Smooth muscle cell (in vitro differentiated cells): ENCODE results near the gene CTNNA3. TPM values are rescaled to one million over a fixed set of nuclear protein-coding genes. Genes with fewer than 3 reads are reported as not detected.

Source experiments
- DNase-seq: peaks from one replicate; lab custom pipeline; 2025; ENCODE audit not compliant: unreplicated experiment; lab: John Stamatoyannopoulos, UW
- H2AFZ ChIP-seq: fragments of 200-600 bp; sonication (generic); 2 replicates; pipeline ENCODE4 v1.6.0; 2016; ENCODE audit warnings: antibody characterized with exemption, low read depth, mild to moderate bottlenecking
- H3F3A ChIP-seq: fragments of 200-600 bp; sonication (generic); 2 replicates; pipeline ENCODE4 v1.6.0; 2017; ENCODE audit warnings: antibody characterized with exemption, low read depth
- H3K27ac ChIP-seq: fragments of 200-600 bp; sonication (generic); 2 replicates; pipeline ENCODE4 v1.5.1; 2016; ENCODE audit warnings: low read depth, mild to moderate bottlenecking
- H3K27me3 ChIP-seq: fragments of 200-600 bp; sonication (generic); 2 replicates; pipeline ENCODE4 v1.6.1; 2016; ENCODE audit warnings: low read depth, mild to moderate bottlenecking
- H3K36me3 ChIP-seq: fragments of 200-600 bp; sonication (generic); 2 replicates; pipeline ENCODE4 v1.5.1; 2016; ENCODE audit warnings: low read depth
- H3K4me1 ChIP-seq: fragments of 200-600 bp; sonication (generic); 2 replicates; pipeline ENCODE4 v1.5.1; 2016; ENCODE audit warnings: low read depth
- H3K4me2 ChIP-seq: fragments of 200-600 bp; sonication (generic); 2 replicates; pipeline ENCODE4 v1.6.0; 2016; ENCODE audit warnings: mild to moderate bottlenecking
- H3K4me3 ChIP-seq: fragments of 200-600 bp; sonication (generic); 2 replicates; pipeline ENCODE4 v1.5.1; 2016; ENCODE audit warnings: mild to moderate bottlenecking
- H3K79me2 ChIP-seq: fragments of 200-600 bp; sonication (generic); 2 replicates; pipeline ENCODE4 v1.6.0; 2016; ENCODE audit warnings: low read depth, mild to moderate bottlenecking
- H3K9ac ChIP-seq: fragments of 200-600 bp; sonication (generic); 2 replicates; pipeline ENCODE4 v1.6.0; 2016; ENCODE audit warnings: low read depth
- H3K9me3 ChIP-seq: fragments of 200-600 bp; sonication (generic); replicated peaks from 2 replicates; pipeline ENCODE4 v1.5.1; 2016; ENCODE audit warnings: low read depth
- H4K20me1 ChIP-seq: fragments of 200-600 bp; sonication (generic); 2 replicates; pipeline ENCODE4 v1.6.0; 2016; ENCODE audit warnings: low read depth
- CTCF ChIP-seq: fragments of 200-600 bp; sonication (generic); IDR thresholded peaks from 2 replicates; pipeline ENCODE4 v1.5.1; 2017; ENCODE audit warnings: borderline replicate concordance, mild to moderate bottlenecking, antibody characterized with exemption; ENCODE audit not compliant: insufficient read depth, poor library complexity, severe bottlenecking
- WGBS: methylation state at CpG from one replicate; pipeline ENCODE4 v1.1.7; 2016; ENCODE audit warnings: low lambda C conversion rate; 5-methylcytosine and 5-hydroxymethylcytosine counted together
- polyA plus RNA-seq: library from polyadenylated mRNA; unstranded; fragments of >200 nt; fragmentation: Nextera tagmentation; extraction: Ambion mirVana; gene quantifications from 2 replicates; pipeline ENCODE4 v1.2.1, GENCODE V29; 2016
- total RNA-seq: library from RNA; depleted of rRNA; stranded (reverse); fragments of >200 nt; gene quantifications from 2 replicates; pipeline ENCODE4 v1.2.3, GENCODE V29; 2014

CTNNA3 gene
- total and polyA plus RNA-seq, 2 experiments from 2014 or later: 1.3 TPM; not detected in 1

DNA sequence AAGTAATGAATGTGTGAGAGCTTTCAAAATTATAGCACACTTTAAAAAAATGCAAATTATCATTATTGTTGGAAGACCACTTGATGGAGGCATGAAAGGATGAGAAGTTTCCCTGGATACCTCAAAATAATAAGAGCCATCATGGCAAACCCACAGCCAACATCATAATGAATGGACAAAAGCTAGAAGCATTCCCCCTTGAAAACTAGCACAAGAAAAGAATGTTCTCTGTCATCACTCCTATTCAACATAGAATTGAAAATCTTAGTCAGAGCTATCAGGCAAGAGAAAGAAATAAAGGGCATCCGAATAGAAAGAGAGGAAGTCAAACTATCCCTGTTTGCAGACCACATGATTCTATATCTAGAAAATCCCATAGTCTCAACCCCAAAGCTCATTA is 1657.4 kb downstream of the CTNNA3 start:
- no peaks in the 10 kb centered on the region for H3K79me2 ChIP-seq
- H3K9ac ChIP-seq: no peak overlapping the region
- no peak for DNase-seq
- H3F3A ChIP-seq: no peaks in the 10 kb centered on the region
- H3K4me1 ChIP-seq: no peaks in the 10 kb centered on the region
- no peak overlapping the region for H3K4me2 ChIP-seq
- no peaks in the 10 kb centered on the region for H3K36me3 ChIP-seq
- H3K27me3 ChIP-seq: no peaks in the 10 kb centered on the region
- no peak overlapping the region for H3K4me3 ChIP-seq
- no peak overlapping the region for H3K27ac ChIP-seq
- no peaks in the 10 kb centered on the region for H4K20me1 ChIP-seq
- no peak overlapping the region for H2AFZ ChIP-seq
- H3K9me3 ChIP-seq: no peaks in the 10 kb centered on the region
- no peak for TF ChIP-seq CTCF
- WGBS: 95% methylated on average over 1 of the region's 1 CpG

DNA sequence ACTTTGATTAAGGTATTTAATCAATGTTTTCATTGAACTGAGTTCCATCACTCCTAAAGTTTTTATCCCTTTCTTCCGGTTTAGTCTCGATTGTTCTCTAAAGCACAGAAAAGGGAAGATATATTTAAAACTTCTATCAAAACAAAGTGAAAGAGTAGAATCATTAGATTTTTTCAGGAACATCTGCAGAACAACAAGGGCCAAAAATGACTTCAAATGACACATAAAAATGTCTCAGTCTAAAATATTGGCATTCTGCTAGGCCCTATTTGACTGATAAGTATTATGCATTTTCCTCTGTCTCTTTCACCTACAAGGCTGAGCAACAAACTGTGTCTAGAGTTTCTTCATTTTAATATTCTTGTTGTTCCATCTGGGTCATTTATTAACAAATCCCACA is 1669.7 kb downstream of the CTNNA3 start:
- H3K79me2 ChIP-seq: no peaks in the 10 kb centered on the region
- no peak overlapping the region for H3K4me2 ChIP-seq
- H3K27ac ChIP-seq: no peak overlapping the region
- no peaks in the 10 kb centered on the region for H4K20me1 ChIP-seq
- DNase-seq: no peak
- H2AFZ ChIP-seq: no peak overlapping the region
- no peaks in the 10 kb centered on the region for H3K36me3 ChIP-seq
- no peak for TF ChIP-seq CTCF
- WGBS: 95% methylated on average over 2 of the region's 2 CpGs
- no peaks in the 10 kb centered on the region for H3K4me1 ChIP-seq
- no peak overlapping the region for H3K4me3 ChIP-seq
- H3K9me3 ChIP-seq: no peaks in the 10 kb centered on the region
- H3F3A ChIP-seq: no peaks in the 10 kb centered on the region
- no peaks in the 10 kb centered on the region for H3K27me3 ChIP-seq
- H3K9ac ChIP-seq: no peak overlapping the region

- no peak overlapping the region for H3K9ac ChIP-seq
- no peaks in the 10 kb centered on the region for H3F3A ChIP-seq
- no peaks in the 10 kb centered on the region for H3K36me3 ChIP-seq
- no peak overlapping the region for H3K27ac ChIP-seq
- TF ChIP-seq CTCF: no peak
- H3K4me3 ChIP-seq: no peak overlapping the region
- no peak for DNase-seq
- no peak overlapping the region for H3K4me2 ChIP-seq
- H3K27me3 ChIP-seq: no peaks in the 10 kb centered on the region
- H2AFZ ChIP-seq: no peak overlapping the region
- no peaks in the 10 kb centered on the region for H3K4me1 ChIP-seq
- H4K20me1 ChIP-seq: no peaks in the 10 kb centered on the region
- no peaks in the 10 kb centered on the region for H3K79me2 ChIP-seq
- no peaks in the 10 kb centered on the region for H3K9me3 ChIP-seq
Observed at GRCh38 chr10:66025186-66025585, 1670.8 kb downstream of the CTNNA3 start.

- H3K36me3 ChIP-seq: no peaks in the 10 kb centered on the region
- H3K27me3 ChIP-seq: no peaks in the 10 kb centered on the region
- no peak overlapping the region for H3K27ac ChIP-seq
- no peaks in the 10 kb centered on the region for H3K79me2 ChIP-seq
- H3K4me1 ChIP-seq: no peaks in the 10 kb centered on the region
- TF ChIP-seq CTCF: no peak
- H3F3A ChIP-seq: no peaks in the 10 kb centered on the region
- H2AFZ ChIP-seq: no peak overlapping the region
- H4K20me1 ChIP-seq: no peaks in the 10 kb centered on the region
- no peak overlapping the region for H3K4me3 ChIP-seq
- no peaks in the 10 kb centered on the region for H3K9me3 ChIP-seq
- 47% methylated on average over 2 of the region's 2 CpGs for WGBS
- H3K4me2 ChIP-seq: no peak overlapping the region
- H3K9ac ChIP-seq: no peak overlapping the region
- DNase-seq: no peak
Observed at GRCh38 chr10:66021423-66021822, 1674.6 kb downstream of the CTNNA3 start.
